WTC11 (cell line): ENCODE results near the gene MEX3D. TPM values are rescaled to one million over a fixed set of nuclear protein-coding genes. Genes with fewer than 3 reads are reported as not detected.

Experiments
- ATAC-seq: fragments of 200-7000 bp; cut with Tn5 transposase; 2 replicates; pipeline ENCODE4 v1.10.0; 2021; ENCODE audit warnings: mild to moderate bottlenecking, moderate library complexity
- CTCF ChIA-PET: fragments of 300-600 bp; sonication (Branson Sonifier 250); formaldehyde crosslinking; loops from one replicate; lab custom pipeline; 2021; ENCODE audit warnings: antibody characterized with exemption; lab: Charles Lee
- POLR2A ChIA-PET: fragments of 350-600 bp; sonication (Branson Sonifier 250); formaldehyde crosslinking; loops from one replicate; lab custom pipeline; 2021; ENCODE audit warnings: antibody characterized with exemption; lab: Charles Lee
- DNase-seq: peaks from one replicate; pipeline ENCODE4 v3.0.0; 2021; ENCODE audit warnings: low spot score
- H3K27ac Mint-ChIP-seq: 2 replicates; pipeline ENCODE4 v1.8.0; 2021; ENCODE audit warnings: mixed read lengths
- H3K27me3 Mint-ChIP-seq: 2 replicates; pipeline ENCODE4 v1.8.0; 2021; ENCODE audit warnings: low read depth, mild to moderate bottlenecking, moderate library complexity, mixed read lengths
- H3K36me3 Mint-ChIP-seq: 2 replicates; pipeline ENCODE4 v1.8.0; 2021; ENCODE audit warnings: mixed read lengths
- H3K4me1 Mint-ChIP-seq: 2 replicates; pipeline ENCODE4 v1.8.0; 2022; ENCODE audit warnings: mixed read lengths
- H3K4me3 Mint-ChIP-seq: 2 replicates; pipeline ENCODE4 v1.8.0; 2021; ENCODE audit warnings: mild to moderate bottlenecking, moderate library complexity, mixed read lengths
- H3K9me3 Mint-ChIP-seq: 2 replicates; pipeline ENCODE4 v1.8.0; 2021; ENCODE audit warnings: mixed read lengths
- AR ChIP-seq: fragments of 250-450 bp; sonication (Bioruptor Pico); IDR thresholded peaks from 2 replicates; pipeline ENCODE4 v1.9.0; 2021; ENCODE audit warnings: mild to moderate bottlenecking
- ATF6 ChIP-seq: sonication (generic); formaldehyde crosslinking; IDR thresholded peaks from 2 replicates; pipeline ENCODE4 v1.8.1; 2023; ENCODE audit warnings: mild to moderate bottlenecking, missing genetic modification reagents
- CREM ChIP-seq: sonication (generic); formaldehyde crosslinking; IDR thresholded peaks from 2 replicates; pipeline ENCODE4 v1.8.1; 2022; ENCODE audit warnings: mild to moderate bottlenecking, missing genetic modification reagents, moderate library complexity
- ESRRA ChIP-seq: sonication (generic); formaldehyde crosslinking; IDR thresholded peaks from 2 replicates; pipeline ENCODE4 v1.8.1; 2022; ENCODE audit warnings: mild to moderate bottlenecking, missing genetic modification reagents, borderline replicate concordance
- IRF2 ChIP-seq: sonication (generic); formaldehyde crosslinking; IDR thresholded peaks from 2 replicates; pipeline ENCODE4 v1.8.0; 2022; ENCODE audit warnings: low read depth, missing genetic modification reagents, borderline replicate concordance
- JUN ChIP-seq: sonication (generic); formaldehyde crosslinking; IDR thresholded peaks from 2 replicates; pipeline ENCODE4 v1.8.0; 2023; ENCODE audit warnings: mild to moderate bottlenecking, missing genetic modification reagents
- NFATC4 ChIP-seq: fragments of 250-450 bp; sonication (Bioruptor Pico); IDR thresholded peaks from 2 replicates; pipeline ENCODE4 v1.9.0; 2021; ENCODE audit warnings: mild to moderate bottlenecking
- NFYB ChIP-seq: sonication (generic); formaldehyde crosslinking; conservative IDR thresholded peaks from 2 replicates; pipeline ENCODE4 v1.8.0; 2022; ENCODE audit warnings: low read depth, missing genetic modification reagents
- OVOL2 ChIP-seq: fragments of 250-450 bp; sonication (Bioruptor Pico); IDR thresholded peaks from 2 replicates; pipeline ENCODE4 v1.9.0; 2021; ENCODE audit warnings: mild to moderate bottlenecking, borderline replicate concordance
- PRRX2 ChIP-seq: fragments of 250-450 bp; sonication (Bioruptor Pico); IDR thresholded peaks from 2 replicates; pipeline ENCODE4 v1.8.0; 2021; ENCODE audit warnings: mild to moderate bottlenecking
- RORB ChIP-seq: fragments of 250-450 bp; sonication (Bioruptor Pico); IDR thresholded peaks from 2 replicates; pipeline ENCODE4 v1.9.0; 2021; ENCODE audit warnings: mild to moderate bottlenecking
- ZSCAN18 ChIP-seq: fragments of 250-450 bp; sonication (Bioruptor Pico); IDR thresholded peaks from 2 replicates; pipeline ENCODE4 v2.1.2; 2022; ENCODE audit warnings: mild to moderate bottlenecking, moderate library complexity
- total RNA-seq: library from RNA; stranded (reverse); gene quantifications from 3 replicates; pipeline ENCODE4 v1.2.3, GENCODE V29; 2021
- TF ChIP-seq, protein P1 (sequence below): sonication (generic); formaldehyde crosslinking; IDR thresholded peaks from 2 replicates; pipeline ENCODE4 v1.8.1; 2022; ENCODE audit warnings: mild to moderate bottlenecking, missing genetic modification reagents, moderate library complexity, borderline replicate concordance

The MEX3D gene
- total RNA-seq, 1 experiment from 2014 or later, result 69.5 TPM

GRCh38 chr19:1528596-1529429 lies 39.3 kb downstream of the MEX3D start (continued):
- no peak for TF ChIP-seq ZSCAN18 (CRISPR knock-in tag)
- no peak for TF ChIP-seq AR (CRISPR knock-in tag)
- no peak for TF ChIP-seq ATF6 (CRISPR knock-in tag)

GRCh38 chr19:1527650-1528309 lies 40.3 kb downstream of the MEX3D start:
- H3K9me3 Mint-ChIP-seq, result no peaks in the 10 kb centered on the region
- peaks cover 33% of the 10 kb centered on the region for H3K27me3 Mint-ChIP-seq
- no peak overlapping the region for H3K4me3 Mint-ChIP-seq
- POLR2A ChIA-PET, result no interaction called here
- no peak overlapping the region for H3K27ac Mint-ChIP-seq
- H3K36me3 Mint-ChIP-seq, result no peaks in the 10 kb centered on the region
- TF ChIP-seq OVOL2 (CRISPR knock-in tag) (no peak), IRF2 (CRISPR knock-in tag) (no peak), CREM (CRISPR knock-in tag) (no peak)
- TF ChIP-seq, protein P1, sequence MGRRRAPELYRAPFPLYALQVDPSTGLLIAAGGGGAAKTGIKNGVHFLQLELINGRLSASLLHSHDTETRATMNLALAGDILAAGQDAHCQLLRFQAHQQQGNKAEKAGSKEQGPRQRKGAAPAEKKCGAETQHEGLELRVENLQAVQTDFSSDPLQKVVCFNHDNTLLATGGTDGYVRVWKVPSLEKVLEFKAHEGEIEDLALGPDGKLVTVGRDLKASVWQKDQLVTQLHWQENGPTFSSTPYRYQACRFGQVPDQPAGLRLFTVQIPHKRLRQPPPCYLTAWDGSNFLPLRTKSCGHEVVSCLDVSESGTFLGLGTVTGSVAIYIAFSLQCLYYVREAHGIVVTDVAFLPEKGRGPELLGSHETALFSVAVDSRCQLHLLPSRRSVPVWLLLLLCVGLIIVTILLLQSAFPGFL (CRISPR knock-in tag), result no peak
- ATAC-seq, result no peak
- CTCF ChIA-PET, result no interaction called here
- peaks cover 5% of the 10 kb centered on the region for H3K4me1 Mint-ChIP-seq
- DNase-seq, result no peak

DNA sequence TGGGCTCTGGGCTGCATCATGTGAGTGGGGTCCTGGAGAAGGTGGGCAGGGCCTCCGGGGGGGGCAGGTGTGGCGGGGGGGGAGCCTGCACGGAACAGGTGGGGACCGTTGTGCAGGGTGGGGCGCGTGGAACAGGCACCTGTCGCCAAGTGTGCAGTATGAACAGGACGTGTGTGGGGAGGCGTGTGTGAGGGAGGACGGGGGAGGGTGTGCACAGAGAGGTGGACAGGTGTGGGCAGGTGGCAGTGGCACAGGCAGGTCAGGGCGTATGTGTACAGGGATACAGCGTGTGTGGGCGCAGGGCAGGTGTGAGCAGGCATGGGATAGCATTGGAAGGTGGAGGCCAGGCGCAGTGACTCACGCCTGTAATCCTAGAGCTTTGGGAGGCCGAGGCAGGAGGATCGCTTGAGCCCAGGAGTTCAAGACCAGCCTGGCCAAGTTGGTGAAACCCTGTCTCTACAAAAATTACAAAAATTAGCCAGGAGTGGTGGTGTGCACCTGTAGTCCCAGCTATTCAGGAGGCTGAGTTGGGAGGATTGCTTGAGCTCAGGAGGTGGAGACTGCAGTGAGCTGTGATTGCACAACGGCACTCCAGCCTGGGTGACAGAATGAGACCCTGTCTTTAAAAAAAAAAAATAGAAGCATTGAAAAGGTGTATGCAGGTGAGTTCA lies 41.0 kb downstream of the MEX3D start:
- ATAC-seq, result no peak
- no peak for TF ChIP-seq ESRRA
- TF ChIP-seq NFYB (CRISPR knock-in tag), result no peak
- no peak for TF ChIP-seq RORB
- no peak for TF ChIP-seq ATF6 (CRISPR knock-in tag)
- no peak for TF ChIP-seq CREM (CRISPR knock-in tag)
- no peak for TF ChIP-seq NFATC4 (CRISPR knock-in tag)
- TF ChIP-seq PRRX2 (CRISPR knock-in tag), result no peak
- no peak for TF ChIP-seq JUN (CRISPR knock-in tag)
- ChIA-PET CTCF (no interaction called here), POLR2A (no interaction called here)
- Mint-ChIP-seq H3K36me3 (no peaks in the 10 kb centered on the region), H3K4me3 (no peak overlapping the region), H3K4me1 (peaks cover 5% of the 10 kb centered on the region), H3K27ac (no peak overlapping the region), H3K9me3 (no peaks in the 10 kb centered on the region), H3K27me3 (peaks cover 40% of the 10 kb centered on the region)
- no peak for DNase-seq
